HepG2 (cell line): Measurements from ENCODE around the gene TNS4.

ENCODE experiments used
- EHMT2 ChIP-seq: fragments of 200-600 bp; sonication (generic); IDR thresholded peaks from 2 replicates; pipeline ENCODE4 v1.7.0; 2017; ENCODE audit warnings: antibody characterized with exemption, low read depth, low read length, borderline replicate concordance
- NFE2 ChIP-seq: sonication (generic); formaldehyde crosslinking; IDR thresholded peaks from 2 replicates; pipeline ENCODE4 v1.4.0; 2020; ENCODE audit warnings: missing genetic modification reagents
- ZNF274 ChIP-seq: sonication (generic); formaldehyde crosslinking; IDR thresholded peaks from 2 replicates; pipeline ENCODE4 v1.5.1; 2020; ENCODE audit warnings: mild to moderate bottlenecking, missing genetic modification reagents

DNA sequence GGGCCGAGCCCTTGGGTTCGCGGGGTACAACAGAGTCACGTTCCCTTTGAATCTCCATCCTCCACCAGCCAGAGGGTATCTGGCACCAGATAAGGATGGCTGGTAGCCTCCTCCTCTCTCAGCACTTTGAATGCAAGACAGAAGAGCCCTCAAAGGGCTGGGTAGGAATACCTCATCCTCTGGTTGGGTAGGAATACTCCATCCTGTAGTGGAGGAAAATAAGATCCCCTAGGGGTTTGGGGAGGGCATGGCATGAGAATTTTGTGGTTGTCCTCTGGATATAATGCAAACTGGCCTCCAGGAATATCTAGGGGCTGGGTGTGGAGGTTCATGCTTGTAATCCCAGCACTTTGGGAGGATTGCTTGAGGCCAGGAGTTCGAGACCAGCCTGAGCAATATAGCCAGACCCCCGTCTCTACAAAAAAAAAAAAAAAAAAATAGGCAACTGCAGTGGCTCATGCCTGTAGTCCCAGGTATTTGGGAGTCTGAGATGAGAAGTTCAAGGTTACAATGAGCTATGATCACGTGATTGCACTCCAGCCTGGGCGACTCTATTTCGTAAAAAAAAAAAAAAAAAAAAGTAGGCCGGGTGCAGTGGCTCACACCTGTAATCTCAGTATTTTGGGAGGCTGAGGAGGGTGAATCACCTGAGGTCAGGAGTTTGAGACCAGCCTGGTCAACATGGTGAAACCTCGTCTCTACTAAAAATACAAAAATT, 55.5 kb downstream of the TNS4 start:
- TF ChIP-seq ZNF274 (CRISPR knock-in tag) (no peak), EHMT2 (no peak), NFE2 (no peak)
